HCT116 (cell line): Measurements from ENCODE around the gene MTA3.

Experiments used
- ATF3 ChIP-seq: IDR thresholded peaks from 2 replicates; pipeline ENCODE4 v1.6.1; 2012
- CTCF ChIP-seq, 3 experiments: fragments of 200-600 bp in 1 of 3; sonication (generic) in 1 of 3; IDR thresholded peaks in 2 of 3; conservative IDR thresholded peaks in 1 of 3; 2 replicates each; pipeline ENCODE4 v1.5.1; 2012 to 2017; ENCODE audit warnings: low read depth in 2 of 3, low read length in 2 of 3, antibody characterized with exemption in 1 of 3, borderline replicate concordance in 1 of 3, control low read depth in 1 of 3, mild to moderate bottlenecking in 1 of 3, mixed read lengths in 1 of 3, mixed run types in 1 of 3, moderate library complexity in 1 of 3; ENCODE audit not compliant: insufficient read depth in 1 of 3
- EZH2 ChIP-seq: fragments of 200-600 bp; sonication (generic); IDR thresholded peaks from 2 replicates; pipeline ENCODE4 v1.6.1; 2017; ENCODE audit warnings: antibody characterized with exemption, mixed run types
- EZH2phosphoT487 ChIP-seq: fragments of 200-600 bp; IDR thresholded peaks from 2 replicates; pipeline ENCODE4 v1.6.1; 2018; ENCODE audit warnings: antibody characterized with exemption, borderline replicate concordance
- POLR2A ChIP-seq: IDR thresholded peaks from 2 replicates; pipeline ENCODE4 v1.7.0; 2011; ENCODE audit warnings: borderline replicate concordance; ENCODE audit not compliant: insufficient read depth, insufficient read length; ENCODE audit errors: extremely low read depth
- POLR2AphosphoS5 ChIP-seq: IDR thresholded peaks from 2 replicates; pipeline ENCODE4 v1.6.1; 2011; ENCODE audit warnings: mild to moderate bottlenecking, low read depth, low read length, moderate library complexity
- SRF ChIP-seq: IDR thresholded peaks from 2 replicates; pipeline ENCODE4 v1.6.1; 2012; ENCODE audit warnings: low read depth
- ZNF274 ChIP-seq: fragments of 200-500 bp; sonication (Bioruptor generic); IDR thresholded peaks from 2 replicates; pipeline ENCODE4 v1.6.1; 2014; ENCODE audit warnings: mild to moderate bottlenecking, low read depth, low read length, inconsistent platforms

GRCh38 chr2:42777883-42778805, 209.7 kb downstream of the MTA3 start:
- TF ChIP-seq CTCF (IDR thresholded peaks at IDR 0.05 in 2 of 3, conservative IDR thresholded peaks at IDR 0.05 in 1 of 3; ENCODE audit: borderline replicate concordance in 1 of 3, insufficient read depth in 1 of 3, low read depth in 2 of 3, low read length in 2 of 3) (no peak), POLR2AphosphoS5 (no peak), ATF3 (no peak), ZNF274 (no peak), SRF (no peak), EZH2phosphoT487 (no peak), POLR2A (no peak), EZH2 (no peak)
